SKM-1 treated with dmso at 0.1 percent for 144 hours (cell line): ENCODE data around the gene SLC28A1.

Experiments used
- DNase-seq: peaks from one replicate; lab custom pipeline; 2025; ENCODE audit not compliant: unreplicated experiment; lab: John Stamatoyannopoulos, UW

Gene SLC28A1

GRCh38 chr15:84883916-84884781 is at the start of gene SLC28A1:
Gene SLC28A1 (plus strand): TSS chr15:84884662. CDS start chr15:84887761, 3,099 bp downstream.
- no peak for DNase-seq

- DNase-seq, result no peak
Observed at GRCh38 chr15:84834969-84835368, 49.5 kb upstream of the SLC28A1 start.

GRCh38 chr15:84835661-84836337 is 48.7 kb upstream of the SLC28A1 start:
- DNase-seq, result no peak

- peak; percentile 72 for DNase-seq
Observed at GRCh38 chr15:84836844-84837243, 47.6 kb upstream of the SLC28A1 start.

GRCh38 chr15:84839714-84840113 is 44.7 kb upstream of the SLC28A1 start:
- DNase-seq, result no peak

- no peak for DNase-seq
Observed at GRCh38 chr15:84840255-84840654, 44.2 kb upstream of the SLC28A1 start.

GRCh38 chr15:84840741-84841429 is 43.6 kb upstream of the SLC28A1 start:
- peak; percentile 73 for DNase-seq

GRCh38 chr15:84842781-84843180 is 41.7 kb upstream of the SLC28A1 start:
- no peak for DNase-seq

- no peak for DNase-seq
Observed at GRCh38 chr15:84844964-84845363, 39.5 kb upstream of the SLC28A1 start.

GRCh38 chr15:84845631-84846030 is 38.8 kb upstream of the SLC28A1 start:
- peak; percentile 36 for DNase-seq

- DNase-seq, result no peak
Observed at GRCh38 chr15:84846269-84846668, 38.2 kb upstream of the SLC28A1 start.

- no peak for DNase-seq
Observed at GRCh38 chr15:84847382-84847781, 37.1 kb upstream of the SLC28A1 start.

GRCh38 chr15:84852212-84852611 is 32.2 kb upstream of the SLC28A1 start:
- DNase-seq, result no peak

- no peak for DNase-seq
Observed at GRCh38 chr15:84855136-84855535, 29.3 kb upstream of the SLC28A1 start.

- DNase-seq, result no peak
Observed at GRCh38 chr15:84855765-84856164, 28.7 kb upstream of the SLC28A1 start.

GRCh38 chr15:84856731-84857417 is 27.6 kb upstream of the SLC28A1 start:
- no peak for DNase-seq

GRCh38 chr15:84857418-84858004 is 27.0 kb upstream of the SLC28A1 start:
- DNase-seq, result no peak

GRCh38 chr15:84858231-84858630 is 26.2 kb upstream of the SLC28A1 start:
- no peak for DNase-seq

GRCh38 chr15:84859144-84859543 is 25.3 kb upstream of the SLC28A1 start:
- no peak for DNase-seq

GRCh38 chr15:84859651-84860050 is 24.8 kb upstream of the SLC28A1 start:
- DNase-seq, result no peak

- DNase-seq, result no peak
Observed at GRCh38 chr15:84861781-84862180, 22.7 kb upstream of the SLC28A1 start.
